WTC11 (cell line): Measurements from ENCODE around the gene BLNK. TPM values are rescaled to one million over a fixed set of nuclear protein-coding genes. Genes with fewer than 3 reads are reported as not detected.

Experiments
- ATAC-seq: fragments of 200-7000 bp; cut with Tn5 transposase; 2 replicates; pipeline ENCODE4 v1.10.0; 2021; ENCODE audit warnings: mild to moderate bottlenecking, moderate library complexity
- CTCF ChIA-PET: fragments of 300-600 bp; sonication (Branson Sonifier 250); formaldehyde crosslinking; loops from one replicate; lab custom pipeline; 2021; ENCODE audit warnings: antibody characterized with exemption; lab: Charles Lee
- POLR2A ChIA-PET: fragments of 350-600 bp; sonication (Branson Sonifier 250); formaldehyde crosslinking; loops from one replicate; lab custom pipeline; 2021; ENCODE audit warnings: antibody characterized with exemption; lab: Charles Lee
- DNase-seq: peaks from one replicate; pipeline ENCODE4 v3.0.0; 2021; ENCODE audit warnings: low spot score
- H3K27ac Mint-ChIP-seq: 2 replicates; pipeline ENCODE4 v1.8.0; 2021; ENCODE audit warnings: mixed read lengths
- H3K27me3 Mint-ChIP-seq: 2 replicates; pipeline ENCODE4 v1.8.0; 2021; ENCODE audit warnings: low read depth, mild to moderate bottlenecking, moderate library complexity, mixed read lengths
- H3K36me3 Mint-ChIP-seq: 2 replicates; pipeline ENCODE4 v1.8.0; 2021; ENCODE audit warnings: mixed read lengths
- H3K4me1 Mint-ChIP-seq: 2 replicates; pipeline ENCODE4 v1.8.0; 2022; ENCODE audit warnings: mixed read lengths
- H3K4me3 Mint-ChIP-seq: 2 replicates; pipeline ENCODE4 v1.8.0; 2021; ENCODE audit warnings: mild to moderate bottlenecking, moderate library complexity, mixed read lengths
- H3K9me3 Mint-ChIP-seq: 2 replicates; pipeline ENCODE4 v1.8.0; 2021; ENCODE audit warnings: mixed read lengths
- ESRRA ChIP-seq: sonication (generic); formaldehyde crosslinking; IDR thresholded peaks from 2 replicates; pipeline ENCODE4 v1.8.1; 2022; ENCODE audit warnings: mild to moderate bottlenecking, missing genetic modification reagents, borderline replicate concordance
- FOXP1 ChIP-seq: sonication (generic); formaldehyde crosslinking; IDR thresholded peaks from 2 replicates; pipeline ENCODE4 v1.8.0; 2022; ENCODE audit warnings: missing genetic modification reagents, mild to moderate bottlenecking, moderate library complexity, borderline replicate concordance
- HMGA2 ChIP-seq: fragments of 250-450 bp; sonication (Bioruptor Pico); IDR thresholded peaks from 2 replicates; pipeline ENCODE4 v1.4.0; 2021; ENCODE audit warnings: mild to moderate bottlenecking, moderate library complexity
- IRF2 ChIP-seq: sonication (generic); formaldehyde crosslinking; IDR thresholded peaks from 2 replicates; pipeline ENCODE4 v1.8.0; 2022; ENCODE audit warnings: low read depth, missing genetic modification reagents, borderline replicate concordance
- MXD4 ChIP-seq: fragments of 250-450 bp; sonication (Bioruptor Pico); IDR thresholded peaks from 2 replicates; pipeline ENCODE4 v1.8.0; 2021; ENCODE audit warnings: mild to moderate bottlenecking, moderate library complexity, borderline replicate concordance
- NR3C1 ChIP-seq: sonication (generic); formaldehyde crosslinking; conservative IDR thresholded peaks from 2 replicates; pipeline ENCODE4 v1.8.1; 2023; ENCODE audit warnings: low read depth, mild to moderate bottlenecking, missing genetic modification reagents
- RORB ChIP-seq: fragments of 250-450 bp; sonication (Bioruptor Pico); IDR thresholded peaks from 2 replicates; pipeline ENCODE4 v1.9.0; 2021; ENCODE audit warnings: mild to moderate bottlenecking
- SMAD3 ChIP-seq: sonication (generic); formaldehyde crosslinking; IDR thresholded peaks from 2 replicates; pipeline ENCODE4 v1.8.0; 2022; ENCODE audit warnings: missing genetic modification reagents, mild to moderate bottlenecking, borderline replicate concordance
- TCF7 ChIP-seq: sonication (generic); formaldehyde crosslinking; IDR thresholded peaks from 2 replicates; pipeline ENCODE4 v1.8.0; 2022; ENCODE audit warnings: mild to moderate bottlenecking, low read depth, missing genetic modification reagents, moderate library complexity
- ZNF121 ChIP-seq: sonication (generic); formaldehyde crosslinking; IDR thresholded peaks from 2 replicates; pipeline ENCODE4 v1.8.0; 2023; ENCODE audit warnings: missing genetic modification reagents
- total RNA-seq: library from RNA; stranded (reverse); gene quantifications from 3 replicates; pipeline ENCODE4 v1.2.3, GENCODE V29; 2021
- TF ChIP-seq, protein P1 (sequence below): sonication (generic); formaldehyde crosslinking; IDR thresholded peaks from 2 replicates; pipeline ENCODE4 v1.8.1; 2023; ENCODE audit warnings: mild to moderate bottlenecking, missing genetic modification reagents, moderate library complexity
- TF ChIP-seq, protein P2 (sequence below): fragments of 250-450 bp; sonication (Bioruptor Pico); IDR thresholded peaks from 2 replicates; pipeline ENCODE4 v1.8.0; 2021; ENCODE audit warnings: mild to moderate bottlenecking
- TF ChIP-seq, protein P3 (sequence below): sonication (generic); formaldehyde crosslinking; conservative IDR thresholded peaks from 2 replicates; pipeline ENCODE4 v1.8.1; 2022; ENCODE audit warnings: mild to moderate bottlenecking, missing genetic modification reagents
- TF ChIP-seq, protein P4 (sequence below): sonication (generic); formaldehyde crosslinking; IDR thresholded peaks from 2 replicates; pipeline ENCODE4 v1.8.1; 2023; ENCODE audit warnings: mild to moderate bottlenecking, moderate library complexity, missing genetic modification reagents
- TF ChIP-seq, protein P5 (sequence below): sonication (generic); formaldehyde crosslinking; IDR thresholded peaks from 2 replicates; pipeline ENCODE4 v1.8.0; 2023; ENCODE audit warnings: missing genetic modification reagents, mild to moderate bottlenecking, borderline replicate concordance
- TF ChIP-seq, protein P6 (sequence below): fragments of 250-450 bp; sonication (Bioruptor Pico); IDR thresholded peaks from 2 replicates; pipeline ENCODE4 v1.9.0; 2021; ENCODE audit warnings: mild to moderate bottlenecking
- TF ChIP-seq, protein P7 (sequence below): sonication (generic); formaldehyde crosslinking; IDR thresholded peaks from 2 replicates; pipeline ENCODE4 v1.8.1; 2022; ENCODE audit warnings: mild to moderate bottlenecking, moderate library complexity, missing genetic modification reagents

BLNK gene
- total RNA-seq, 1 experiment from 2014 or later, result not detected

DNA sequence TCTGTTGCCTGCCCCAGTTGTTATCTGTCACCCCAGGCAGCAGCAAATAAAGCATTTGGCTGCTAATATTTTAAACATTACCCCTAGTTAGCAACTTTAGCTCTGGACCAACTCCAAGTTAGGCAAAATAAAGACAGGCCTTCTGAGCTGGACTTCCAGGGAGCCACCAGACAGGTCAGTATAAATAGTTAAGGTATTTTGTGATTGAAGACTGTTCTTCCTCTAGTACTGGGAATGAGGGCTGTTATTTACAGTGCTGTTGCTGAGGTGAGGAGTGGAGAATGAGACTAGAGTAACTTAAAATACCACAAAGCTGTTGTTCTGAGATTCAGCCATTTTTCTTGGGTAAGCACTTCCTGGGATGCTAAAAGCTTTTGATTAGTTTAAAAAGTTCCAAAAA, 101.1 kb downstream of the BLNK start (continued):
- TF ChIP-seq, protein P1, sequence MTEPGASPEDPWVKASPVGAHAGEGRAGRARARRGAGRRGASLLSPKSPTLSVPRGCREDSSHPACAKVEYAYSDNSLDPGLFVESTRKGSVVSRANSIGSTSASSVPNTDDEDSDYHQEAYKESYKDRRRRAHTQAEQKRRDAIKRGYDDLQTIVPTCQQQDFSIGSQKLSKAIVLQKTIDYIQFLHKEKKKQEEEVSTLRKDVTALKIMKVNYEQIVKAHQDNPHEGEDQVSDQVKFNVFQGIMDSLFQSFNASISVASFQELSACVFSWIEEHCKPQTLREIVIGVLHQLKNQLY (CRISPR knock-in tag), result no peak

DNA sequence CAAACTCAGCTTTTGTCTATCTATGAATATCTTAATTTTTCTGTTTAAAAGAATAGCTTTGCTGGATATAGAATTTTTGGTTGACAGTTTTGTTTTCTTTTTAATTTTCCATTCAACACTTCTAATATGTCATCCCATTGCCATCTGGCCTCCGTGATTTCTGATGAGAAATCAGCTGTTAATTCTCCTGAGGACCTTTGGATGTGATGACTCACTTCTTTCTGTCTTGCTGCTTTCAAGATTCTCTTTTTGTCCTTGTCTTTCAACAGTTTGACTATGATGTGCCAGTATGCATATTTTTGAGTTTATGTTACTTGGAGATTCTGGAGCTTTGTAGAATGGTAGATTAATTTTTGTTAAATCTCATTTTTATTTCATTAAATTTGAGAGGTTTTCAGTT, 102.8 kb downstream of the BLNK start:
- ATAC-seq, result no peak
- H3K27ac Mint-ChIP-seq, result no peak overlapping the region
- TF ChIP-seq IRF2 (CRISPR knock-in tag) (no peak), SMAD3 (CRISPR knock-in tag) (no peak), TCF7 (no peak), NR3C1 (CRISPR knock-in tag) (no peak), ZNF121 (CRISPR knock-in tag) (no peak), HMGA2 (CRISPR knock-in tag) (no peak), MXD4 (CRISPR knock-in tag) (no peak)
- TF ChIP-seq, protein P2, sequence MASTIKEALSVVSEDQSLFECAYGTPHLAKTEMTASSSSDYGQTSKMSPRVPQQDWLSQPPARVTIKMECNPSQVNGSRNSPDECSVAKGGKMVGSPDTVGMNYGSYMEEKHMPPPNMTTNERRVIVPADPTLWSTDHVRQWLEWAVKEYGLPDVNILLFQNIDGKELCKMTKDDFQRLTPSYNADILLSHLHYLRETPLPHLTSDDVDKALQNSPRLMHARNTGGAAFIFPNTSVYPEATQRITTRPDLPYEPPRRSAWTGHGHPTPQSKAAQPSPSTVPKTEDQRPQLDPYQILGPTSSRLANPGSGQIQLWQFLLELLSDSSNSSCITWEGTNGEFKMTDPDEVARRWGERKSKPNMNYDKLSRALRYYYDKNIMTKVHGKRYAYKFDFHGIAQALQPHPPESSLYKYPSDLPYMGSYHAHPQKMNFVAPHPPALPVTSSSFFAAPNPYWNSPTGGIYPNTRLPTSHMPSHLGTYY, result no peak
- TF ChIP-seq, protein P3, sequence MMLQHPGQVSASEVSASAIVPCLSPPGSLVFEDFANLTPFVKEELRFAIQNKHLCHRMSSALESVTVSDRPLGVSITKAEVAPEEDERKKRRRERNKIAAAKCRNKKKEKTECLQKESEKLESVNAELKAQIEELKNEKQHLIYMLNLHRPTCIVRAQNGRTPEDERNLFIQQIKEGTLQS (CRISPR knock-in tag), result no peak
- TF ChIP-seq, protein P4, sequence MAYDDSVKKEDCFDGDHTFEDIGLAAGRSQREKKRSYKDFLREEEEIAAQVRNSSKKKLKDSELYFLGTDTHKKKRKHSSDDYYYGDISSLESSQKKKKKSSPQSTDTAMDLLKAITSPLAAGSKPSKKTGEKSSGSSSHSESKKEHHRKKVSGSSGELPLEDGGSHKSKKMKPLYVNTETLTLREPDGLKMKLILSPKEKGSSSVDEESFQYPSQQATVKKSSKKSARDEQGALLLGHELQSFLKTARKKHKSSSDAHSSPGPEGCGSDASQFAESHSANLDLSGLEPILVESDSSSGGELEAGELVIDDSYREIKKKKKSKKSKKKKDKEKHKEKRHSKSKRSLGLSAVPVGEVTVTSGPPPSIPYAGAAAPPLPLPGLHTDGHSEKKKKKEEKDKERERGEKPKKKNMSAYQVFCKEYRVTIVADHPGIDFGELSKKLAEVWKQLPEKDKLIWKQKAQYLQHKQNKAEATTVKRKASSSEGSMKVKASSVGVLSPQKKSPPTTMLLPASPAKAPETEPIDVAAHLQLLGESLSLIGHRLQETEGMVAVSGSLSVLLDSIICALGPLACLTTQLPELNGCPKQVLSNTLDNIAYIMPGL (CRISPR knock-in tag), result no peak
- TF ChIP-seq, all 79 proteins: peak for 0
- no peaks in the 10 kb centered on the region for H3K4me1 Mint-ChIP-seq
- H3K9me3 Mint-ChIP-seq, result peaks cover 30% of the 10 kb centered on the region
- CTCF ChIA-PET, result no interaction called here
- DNase-seq, result no peak
- H3K4me3 Mint-ChIP-seq, result no peak overlapping the region
- POLR2A ChIA-PET, result no interaction called here
- H3K27me3 Mint-ChIP-seq, result no peaks in the 10 kb centered on the region
- H3K36me3 Mint-ChIP-seq, result peaks cover 21% of the 10 kb centered on the region

DNA sequence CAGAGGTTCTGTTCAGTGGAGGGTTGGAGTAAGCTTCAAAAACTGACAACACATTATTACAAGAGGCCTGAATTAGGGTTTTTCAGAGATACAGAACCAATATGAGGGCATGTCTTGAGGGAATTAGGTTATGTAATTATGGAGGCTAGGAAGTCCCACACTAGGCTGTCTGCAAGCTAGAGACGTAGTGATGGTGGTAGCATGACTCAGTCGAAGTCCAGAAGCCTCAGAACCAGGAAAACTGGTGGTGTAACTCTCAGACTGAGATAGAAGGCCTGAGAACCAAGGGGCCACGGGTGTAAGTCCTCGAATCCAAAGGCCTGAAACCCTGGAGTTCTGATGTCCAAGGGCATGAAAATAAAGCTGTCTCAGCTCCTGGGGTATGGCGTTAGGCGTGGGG, 105.6 kb downstream of the BLNK start:
- no peak for DNase-seq
- ATAC-seq, result no peak
- Mint-ChIP-seq H3K9me3 (peaks cover 21% of the 10 kb centered on the region), H3K4me3 (no peak overlapping the region), H3K36me3 (peaks cover 27% of the 10 kb centered on the region), H3K4me1 (no peaks in the 10 kb centered on the region), H3K27me3 (no peaks in the 10 kb centered on the region), H3K27ac (no peak overlapping the region; the same call in 1 of the 2 replicates)
- TF ChIP-seq MXD4 (CRISPR knock-in tag), result no peak
- no peak for TF ChIP-seq RORB (CRISPR knock-in tag)
- no peak for TF ChIP-seq ESRRA
- TF ChIP-seq, protein P1 (CRISPR knock-in tag), result no peak
- CTCF ChIA-PET, result interaction anchor here (0.5 to 0.6 kb wide), 2 partner anchors 45 to 63 kb away, joined by 3 read pairs; no protein-coding TSS in a partner anchor
- POLR2A ChIA-PET, result interaction anchor here (1.4 kb wide), 1 partner anchor 41 kb away, joined by 3 read pairs; no protein-coding TSS in a partner anchor

DNA sequence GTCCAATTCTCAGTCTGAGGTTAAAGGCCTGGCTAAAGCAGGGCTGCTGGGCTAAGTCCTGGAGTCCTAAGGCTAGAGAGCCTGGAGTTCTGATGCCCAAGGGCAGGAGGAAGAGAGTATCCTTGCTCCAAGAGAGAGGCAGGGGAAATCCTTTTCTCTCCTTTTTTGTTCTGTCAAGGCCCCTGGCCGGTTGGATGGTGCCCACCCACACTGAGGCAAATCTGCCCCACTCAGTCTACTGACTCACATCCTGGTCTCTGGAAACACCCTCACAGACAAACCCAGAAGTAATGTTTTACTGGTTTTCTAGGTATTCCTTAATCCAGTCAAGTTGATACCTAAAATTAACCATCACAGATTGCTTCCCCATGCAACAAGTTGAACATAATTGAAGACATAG, 118.3 kb downstream of the BLNK start:
- Mint-ChIP-seq H3K27me3 (no peaks in the 10 kb centered on the region), H3K9me3 (no peaks in the 10 kb centered on the region), H3K27ac (no peak overlapping the region), H3K4me3 (no peak overlapping the region), H3K36me3 (peaks cover 58% of the 10 kb centered on the region), H3K4me1 (no peaks in the 10 kb centered on the region)
- ChIA-PET POLR2A (no interaction called here), CTCF (no interaction called here)
- ATAC-seq (no peak), DNase-seq (no peak)
- TF ChIP-seq FOXP1 (CRISPR knock-in tag) (no peak), IRF2 (CRISPR knock-in tag) (no peak)
- TF ChIP-seq, protein P5, sequence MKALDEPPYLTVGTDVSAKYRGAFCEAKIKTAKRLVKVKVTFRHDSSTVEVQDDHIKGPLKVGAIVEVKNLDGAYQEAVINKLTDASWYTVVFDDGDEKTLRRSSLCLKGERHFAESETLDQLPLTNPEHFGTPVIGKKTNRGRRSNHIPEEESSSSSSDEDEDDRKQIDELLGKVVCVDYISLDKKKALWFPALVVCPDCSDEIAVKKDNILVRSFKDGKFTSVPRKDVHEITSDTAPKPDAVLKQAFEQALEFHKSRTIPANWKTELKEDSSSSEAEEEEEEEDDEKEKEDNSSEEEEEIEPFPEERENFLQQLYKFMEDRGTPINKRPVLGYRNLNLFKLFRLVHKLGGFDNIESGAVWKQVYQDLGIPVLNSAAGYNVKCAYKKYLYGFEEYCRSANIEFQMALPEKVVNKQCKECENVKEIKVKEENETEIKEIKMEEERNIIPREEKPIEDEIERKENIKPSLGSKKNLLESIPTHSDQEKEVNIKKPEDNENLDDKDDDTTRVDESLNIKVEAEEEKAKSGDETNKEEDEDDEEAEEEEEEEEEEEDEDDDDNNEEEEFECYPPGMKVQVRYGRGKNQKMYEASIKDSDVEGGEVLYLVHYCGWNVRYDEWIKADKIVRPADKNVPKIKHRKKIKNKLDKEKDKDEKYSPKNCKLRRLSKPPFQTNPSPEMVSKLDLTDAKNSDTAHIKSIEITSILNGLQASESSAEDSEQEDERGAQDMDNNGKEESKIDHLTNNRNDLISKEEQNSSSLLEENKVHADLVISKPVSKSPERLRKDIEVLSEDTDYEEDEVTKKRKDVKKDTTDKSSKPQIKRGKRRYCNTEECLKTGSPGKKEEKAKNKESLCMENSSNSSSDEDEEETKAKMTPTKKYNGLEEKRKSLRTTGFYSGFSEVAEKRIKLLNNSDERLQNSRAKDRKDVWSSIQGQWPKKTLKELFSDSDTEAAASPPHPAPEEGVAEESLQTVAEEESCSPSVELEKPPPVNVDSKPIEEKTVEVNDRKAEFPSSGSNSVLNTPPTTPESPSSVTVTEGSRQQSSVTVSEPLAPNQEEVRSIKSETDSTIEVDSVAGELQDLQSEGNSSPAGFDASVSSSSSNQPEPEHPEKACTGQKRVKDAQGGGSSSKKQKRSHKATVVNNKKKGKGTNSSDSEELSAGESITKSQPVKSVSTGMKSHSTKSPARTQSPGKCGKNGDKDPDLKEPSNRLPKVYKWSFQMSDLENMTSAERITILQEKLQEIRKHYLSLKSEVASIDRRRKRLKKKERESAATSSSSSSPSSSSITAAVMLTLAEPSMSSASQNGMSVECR (CRISPR knock-in tag), result no peak
- TF ChIP-seq, protein P6, sequence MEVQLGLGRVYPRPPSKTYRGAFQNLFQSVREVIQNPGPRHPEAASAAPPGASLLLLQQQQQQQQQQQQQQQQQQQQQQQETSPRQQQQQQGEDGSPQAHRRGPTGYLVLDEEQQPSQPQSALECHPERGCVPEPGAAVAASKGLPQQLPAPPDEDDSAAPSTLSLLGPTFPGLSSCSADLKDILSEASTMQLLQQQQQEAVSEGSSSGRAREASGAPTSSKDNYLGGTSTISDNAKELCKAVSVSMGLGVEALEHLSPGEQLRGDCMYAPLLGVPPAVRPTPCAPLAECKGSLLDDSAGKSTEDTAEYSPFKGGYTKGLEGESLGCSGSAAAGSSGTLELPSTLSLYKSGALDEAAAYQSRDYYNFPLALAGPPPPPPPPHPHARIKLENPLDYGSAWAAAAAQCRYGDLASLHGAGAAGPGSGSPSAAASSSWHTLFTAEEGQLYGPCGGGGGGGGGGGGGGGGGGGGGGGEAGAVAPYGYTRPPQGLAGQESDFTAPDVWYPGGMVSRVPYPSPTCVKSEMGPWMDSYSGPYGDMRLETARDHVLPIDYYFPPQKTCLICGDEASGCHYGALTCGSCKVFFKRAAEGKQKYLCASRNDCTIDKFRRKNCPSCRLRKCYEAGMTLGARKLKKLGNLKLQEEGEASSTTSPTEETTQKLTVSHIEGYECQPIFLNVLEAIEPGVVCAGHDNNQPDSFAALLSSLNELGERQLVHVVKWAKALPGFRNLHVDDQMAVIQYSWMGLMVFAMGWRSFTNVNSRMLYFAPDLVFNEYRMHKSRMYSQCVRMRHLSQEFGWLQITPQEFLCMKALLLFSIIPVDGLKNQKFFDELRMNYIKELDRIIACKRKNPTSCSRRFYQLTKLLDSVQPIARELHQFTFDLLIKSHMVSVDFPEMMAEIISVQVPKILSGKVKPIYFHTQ (CRISPR knock-in tag), result no peak
- TF ChIP-seq, protein P7, sequence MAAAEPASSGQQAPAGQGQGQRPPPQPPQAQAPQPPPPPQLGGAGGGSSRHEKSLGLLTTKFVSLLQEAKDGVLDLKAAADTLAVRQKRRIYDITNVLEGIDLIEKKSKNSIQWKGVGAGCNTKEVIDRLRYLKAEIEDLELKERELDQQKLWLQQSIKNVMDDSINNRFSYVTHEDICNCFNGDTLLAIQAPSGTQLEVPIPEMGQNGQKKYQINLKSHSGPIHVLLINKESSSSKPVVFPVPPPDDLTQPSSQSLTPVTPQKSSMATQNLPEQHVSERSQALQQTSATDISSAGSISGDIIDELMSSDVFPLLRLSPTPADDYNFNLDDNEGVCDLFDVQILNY, result no peak
